Measurements from ENCODE around the gene TMEM95. TPM values are rescaled to one million over a fixed set of nuclear protein-coding genes. Genes with fewer than 3 reads are reported as not detected.
A peak's percentile ranks its signal among the peaks of the same experiment; 100 is the strongest.

The TMEM95 gene
- polyA plus RNA-seq, 1 donor from 2014 or later: not detected

GRCh38 chr17:7379134-7379533, 24.2 kb downstream of the TMEM95 start:
- H3K9me3 ChIP-seq (ENCODE audit: low read length): peaks cover 9% of the 10 kb centered on the region
- no peaks in the 10 kb centered on the region for H3K79me2 ChIP-seq (replicated peaks; ENCODE audit: insufficient read depth, low read length)
- no peaks in the 10 kb centered on the region for H3F3A ChIP-seq (ENCODE audit: insufficient read depth, low read length, poor library complexity, severe bottlenecking)
- no peak overlapping the region for H3K27ac ChIP-seq (ENCODE audit: low read length)
- H3K27me3 ChIP-seq (ENCODE audit: insufficient read depth, low read depth, low read length): peaks cover 33% of the 10 kb centered on the region
- H3K9me2 ChIP-seq (ENCODE audit: insufficient read depth, low read length): no peaks in the 10 kb centered on the region
- no peak overlapping the region for H3K4me2 ChIP-seq (ENCODE audit: low read length)
- no peak overlapping the region for H3K4me3 ChIP-seq (ENCODE audit: low read length)
- H3K9ac ChIP-seq (ENCODE audit: low read length): no peak overlapping the region
- H2AFZ ChIP-seq (ENCODE audit: low read depth, low read length): no peak overlapping the region
- no peaks in the 10 kb centered on the region for H4K20me1 ChIP-seq (ENCODE audit: insufficient read depth)
- H3K36me3 ChIP-seq (ENCODE audit: insufficient read depth, low read length): no peaks in the 10 kb centered on the region
- TF ChIP-seq EZH2 (IDR thresholded peaks at IDR 0.05; ENCODE audit: borderline replicate concordance, insufficient read depth, low read length, poor library complexity, severe bottlenecking) (no peak), SMC3 (conservative IDR thresholded peaks at IDR 0.05; ENCODE audit: poor library complexity) (no peak), POLR2AphosphoS5 (IDR thresholded peaks at IDR 0.05) (no peak), CTCF (IDR thresholded peaks at IDR 0.05; ENCODE audit: poor library complexity, severe bottlenecking) (no peak), TAF1 (IDR thresholded peaks at IDR 0.05; ENCODE audit: low read depth) (no peak), MXI1 (conservative IDR thresholded peaks at IDR 0.05; ENCODE audit: poor library complexity, severe bottlenecking) (no peak), EP300 (conservative IDR thresholded peaks at IDR 0.05; ENCODE audit: poor library complexity, severe bottlenecking) (no peak), REST (IDR thresholded peaks at IDR 0.05; ENCODE audit: borderline replicate concordance) (no peak), RAD21 (conservative IDR thresholded peaks at IDR 0.05) (no peak)

- no peaks in the 10 kb centered on the region for H3K79me2 ChIP-seq (replicated peaks; ENCODE audit: insufficient read depth, low read length)
- H3F3A ChIP-seq (ENCODE audit: insufficient read depth, low read length, poor library complexity, severe bottlenecking): no peaks in the 10 kb centered on the region
- no peaks in the 10 kb centered on the region for H4K20me1 ChIP-seq (ENCODE audit: insufficient read depth)
- no peak overlapping the region for H3K9ac ChIP-seq (ENCODE audit: low read length)
- H3K9me3 ChIP-seq (ENCODE audit: low read length): peaks cover 9% of the 10 kb centered on the region
- no peaks in the 10 kb centered on the region for H3K36me3 ChIP-seq (ENCODE audit: insufficient read depth, low read length)
- peak overlapping the region; percentile 42 for H3K4me3 ChIP-seq (ENCODE audit: low read length)
- no peaks in the 10 kb centered on the region for H3K9me2 ChIP-seq (ENCODE audit: insufficient read depth, low read length)
- H3K27me3 ChIP-seq (ENCODE audit: insufficient read depth, low read depth, low read length): peaks cover 38% of the 10 kb centered on the region
- no peak overlapping the region for H2AFZ ChIP-seq (ENCODE audit: low read depth, low read length)
- TF ChIP-seq POLR2AphosphoS5 (IDR thresholded peaks at IDR 0.05) (peak; percentile 3), TAF1 (IDR thresholded peaks at IDR 0.05; ENCODE audit: low read depth) (no peak)
- no peak overlapping the region for H3K4me2 ChIP-seq (ENCODE audit: low read length)
- no peak overlapping the region for H3K27ac ChIP-seq (ENCODE audit: low read length)
Observed at GRCh38 chr17:7380321-7380720, 25.4 kb downstream of the TMEM95 start.

Measured in neural cell (in vitro differentiated cells).